Kidney (tissue), 14 donors: ENCODE results near the gene INPP4A. TPM values are rescaled to one million over a fixed set of nuclear protein-coding genes. Genes with fewer than 3 reads are reported as not detected.

Experiments
- DNase-seq, 5 donors: peaks; one replicate each; pipeline ENCODE4 v3.0.0-alpha.2; 2013 to 2020
- FAIRE-seq: peaks from 2 replicates; lab custom pipeline; 2012; peaks lifted over from hg19 to GRCh38; lab: Jason Lieb, UNC
- H3K27ac ChIP-seq, 2 donors: one replicate each; pipeline ENCODE4 v1.7.0; 2013; ENCODE audit warnings: low read depth in 2 of 2, low read length in 2 of 2, inconsistent platforms in 1 of 2
- H3K27me3 ChIP-seq: one replicate; pipeline ENCODE4 v1.7.1; 2013; ENCODE audit warnings: low read length, inconsistent platforms; ENCODE audit not compliant: control insufficient read depth, insufficient read depth
- H3K36me3 ChIP-seq, 3 donors: one replicate each; pipeline versions ENCODE4 v1.7.0 to v1.7.1; 2013; ENCODE audit warnings: low read length in 3 of 3, control low read depth in 1 of 3, inconsistent platforms in 1 of 3; ENCODE audit not compliant: insufficient read depth in 3 of 3, control insufficient read depth in 2 of 3
- H3K4me1 ChIP-seq, 3 donors: one replicate each; pipeline versions ENCODE4 v1.7.0 to v1.7.1; 2013; ENCODE audit warnings: low read length in 3 of 3, inconsistent platforms in 1 of 3, low read depth in 1 of 3; ENCODE audit not compliant: control insufficient read depth in 2 of 3, insufficient read depth in 2 of 3
- H3K4me3 ChIP-seq, 3 donors: one replicate each; pipeline versions ENCODE4 v1.7.0 to v1.8.1; 2013; ENCODE audit warnings: low read length in 3 of 3, control low read depth in 1 of 3, inconsistent platforms in 1 of 3
- H3K9ac ChIP-seq, 3 donors: one replicate each; pipeline versions ENCODE4 v1.7.0 to v1.7.1; 2013; ENCODE audit warnings: low read length in 3 of 3, control low read depth in 1 of 3, inconsistent platforms in 1 of 3
- H3K9me3 ChIP-seq, 3 donors: one replicate each; pipeline versions ENCODE4 v1.7.0 to v1.7.1; 2013; ENCODE audit warnings: low read length in 3 of 3, control low read depth in 1 of 3, inconsistent platforms in 1 of 3; ENCODE audit not compliant: control insufficient read depth in 2 of 3, insufficient read depth in 1 of 3
- intact Hi-C: fragments of 100-400 bp; cut with DNase I; formaldehyde crosslinking; loops from one replicate; pipeline ENCODE4 v1.11.1; 2022
- polyA plus RNA-seq: library from polyadenylated mRNA; stranded (reverse); fragments of 350-450 nt; fragmentation: Illumina TruSeq; extraction: RNeasy Lipid Tissue Mini Kit (QIAGEN cat#74804); gene quantifications from one replicate; pipeline ENCODE4 v1.2.3, GENCODE V29; 2014; ENCODE audit warnings: low read depth, low replicate concordance; ENCODE audit not compliant: insufficient read depth
- total RNA-seq: library from RNA; stranded (reverse); fragmentation: NEBNext Ultra II Directional; extraction: Animal tissue kit (Norgen Biotek cat#: 25700); gene quantifications from one replicate; pipeline ENCODE4 v1.2.1, GENCODE V29; 2021
- TF ChIP-seq, protein P1 (sequence below): IDR thresholded peaks from 3 replicates; pipeline ENCODE4 v1.5.1; 2012; ENCODE audit warnings: mild to moderate bottlenecking, moderate library complexity, borderline replicate concordance; ENCODE audit not compliant: insufficient read depth; ENCODE audit errors: extremely low read depth
- donor health status: control.
- donor health status: control.
- donor health status: control.
- donor health status: control.
- donor health status: control.
- donor health status: DM: yes; HTN: yes; CAD: no.
- donor health status: Normal renal cell carcinoma (clear cell type).

The INPP4A gene
- total and polyA plus RNA-seq, 2 donors from 2014 or later = 4.1 to 27.9 TPM

GRCh38 chr2:98614024-98614739 is 169.5 kb downstream of the INPP4A start:
- H3K27ac ChIP-seq = no peak overlapping the region
- peaks cover 12 to 46% (median 43%) of the 10 kb centered on the region in 3 donors for H3K36me3 ChIP-seq
- DNase-seq (no peak), FAIRE-seq (no peak)
- no peaks in the 10 kb centered on the region for H3K9me3 ChIP-seq
- intact Hi-C loops = no loop called here
- no peaks in the 10 kb centered on the region for H3K27me3 ChIP-seq
- peaks cover 0 to 18% (median 13%) of the 10 kb centered on the region in 3 donors for H3K4me1 ChIP-seq
- no peak overlapping the region for H3K9ac ChIP-seq
- TF ChIP-seq, protein P1, sequence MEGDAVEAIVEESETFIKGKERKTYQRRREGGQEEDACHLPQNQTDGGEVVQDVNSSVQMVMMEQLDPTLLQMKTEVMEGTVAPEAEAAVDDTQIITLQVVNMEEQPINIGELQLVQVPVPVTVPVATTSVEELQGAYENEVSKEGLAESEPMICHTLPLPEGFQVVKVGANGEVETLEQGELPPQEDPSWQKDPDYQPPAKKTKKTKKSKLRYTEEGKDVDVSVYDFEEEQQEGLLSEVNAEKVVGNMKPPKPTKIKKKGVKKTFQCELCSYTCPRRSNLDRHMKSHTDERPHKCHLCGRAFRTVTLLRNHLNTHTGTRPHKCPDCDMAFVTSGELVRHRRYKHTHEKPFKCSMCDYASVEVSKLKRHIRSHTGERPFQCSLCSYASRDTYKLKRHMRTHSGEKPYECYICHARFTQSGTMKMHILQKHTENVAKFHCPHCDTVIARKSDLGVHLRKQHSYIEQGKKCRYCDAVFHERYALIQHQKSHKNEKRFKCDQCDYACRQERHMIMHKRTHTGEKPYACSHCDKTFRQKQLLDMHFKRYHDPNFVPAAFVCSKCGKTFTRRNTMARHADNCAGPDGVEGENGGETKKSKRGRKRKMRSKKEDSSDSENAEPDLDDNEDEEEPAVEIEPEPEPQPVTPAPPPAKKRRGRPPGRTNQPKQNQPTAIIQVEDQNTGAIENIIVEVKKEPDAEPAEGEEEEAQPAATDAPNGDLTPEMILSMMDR = no peak
- H3K4me3 ChIP-seq = no peak overlapping the region

DNA sequence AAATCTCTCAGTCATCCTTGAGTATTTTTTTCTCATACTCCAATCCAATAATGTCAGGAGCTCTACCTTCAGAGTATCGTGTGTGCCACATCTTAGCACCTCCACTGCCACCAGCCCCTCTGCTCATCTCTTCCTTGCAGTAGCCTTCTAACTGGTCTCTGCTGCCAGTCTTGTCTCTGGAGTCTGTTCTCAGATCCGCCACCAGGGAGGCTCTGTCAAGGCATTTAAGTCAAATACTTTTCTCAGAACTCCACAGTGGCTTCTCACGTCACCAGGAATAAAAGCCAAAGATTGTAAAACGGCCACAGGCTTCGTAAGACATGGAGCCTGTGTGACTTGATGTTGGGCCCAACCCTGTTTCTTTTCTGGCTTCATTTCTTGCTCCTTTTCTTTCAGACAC is 170.8 kb downstream of the INPP4A start:
- no peaks in the 10 kb centered on the region for H3K27me3 ChIP-seq
- H3K4me1 ChIP-seq = peaks cover 0 to 6% (median 4%) of the 10 kb centered on the region in 3 donors
- no peak overlapping the region for H3K9ac ChIP-seq
- TF ChIP-seq, protein P1 = no peak
- H3K36me3 ChIP-seq = peaks cover 12 to 48% (median 44%) of the 10 kb centered on the region in 3 donors
- intact Hi-C loops = no loop called here
- no peak for FAIRE-seq
- no peak overlapping the region for H3K4me3 ChIP-seq
- no peak for DNase-seq
- H3K27ac ChIP-seq = no peak overlapping the region
- no peaks in the 10 kb centered on the region for H3K9me3 ChIP-seq

DNA sequence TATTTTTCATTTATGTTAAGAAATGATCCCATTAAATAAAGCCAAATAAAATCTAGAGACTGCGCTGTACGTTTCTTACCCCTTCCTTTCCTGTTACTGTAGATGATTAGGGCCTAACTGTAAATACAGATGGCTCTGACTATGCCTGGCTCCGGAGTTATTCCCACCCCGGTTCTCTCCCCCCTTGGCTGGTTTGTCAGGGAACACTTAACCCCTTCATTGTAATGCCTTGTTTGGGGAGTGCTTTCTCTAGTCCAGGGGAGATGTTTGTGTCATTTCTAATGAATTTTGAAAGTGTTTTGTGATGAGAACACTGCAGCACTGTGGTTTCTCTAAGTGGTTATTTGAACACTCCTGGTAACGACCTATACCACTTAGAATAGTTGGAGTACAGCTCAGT is 172.5 kb downstream of the INPP4A start:
- FAIRE-seq (no peak), DNase-seq (no peak)
- intact Hi-C loops = no loop called here
- Histone ChIP-seq H3K4me1 (no peaks in the 10 kb centered on the region), H3K27ac (no peak overlapping the region), H3K9me3 (no peaks in the 10 kb centered on the region), H3K36me3 (peaks cover 7 to 51% (median 42%) of the 10 kb centered on the region in 3 donors), H3K27me3 (no peaks in the 10 kb centered on the region), H3K9ac (no peak overlapping the region), H3K4me3 (no peak overlapping the region)
- TF ChIP-seq, protein P1 = no peak

DNA sequence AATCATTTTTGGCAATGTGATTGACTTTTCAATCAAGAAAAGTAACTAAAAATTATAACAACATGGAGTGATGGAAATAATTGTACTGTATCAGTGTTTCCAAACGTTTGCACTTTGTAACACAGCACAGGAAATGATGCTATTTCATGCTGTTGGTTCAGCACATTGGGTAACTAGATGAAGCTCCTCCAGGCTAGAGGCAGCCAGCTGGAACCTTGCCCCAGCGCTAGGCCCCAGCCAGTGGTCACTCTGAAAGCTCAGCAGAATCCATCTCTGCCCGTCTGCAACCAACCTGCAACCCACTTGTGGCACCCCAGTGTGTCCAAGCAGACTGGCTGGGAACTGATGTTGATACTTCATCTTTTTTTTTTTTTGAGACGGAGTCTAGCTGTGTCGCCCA is 179.0 kb downstream of the INPP4A start:
- H3K9me3 ChIP-seq = no peaks in the 10 kb centered on the region
- no peak overlapping the region for H3K27ac ChIP-seq
- TF ChIP-seq, protein P1 = no peak
- H3K36me3 ChIP-seq = peaks cover 0 to 14% (median 5%) of the 10 kb centered on the region in 3 donors
- no peaks in the 10 kb centered on the region for H3K27me3 ChIP-seq
- peak in 3 of 5 donors; percentile 10 to 65 (median 25) for DNase-seq
- H3K4me1 ChIP-seq = no peaks in the 10 kb centered on the region
- no peak overlapping the region for H3K4me3 ChIP-seq
- FAIRE-seq = no peak
- intact Hi-C loops = no loop called here
- H3K9ac ChIP-seq = no peak overlapping the region
